ENCODE data around the gene SLC16A3.

SLC16A3 gene

GRCh38 chr17:82247856-82248671 is 19.2 kb downstream of the SLC16A3 start:
- TF ChIP-seq CTCF (IDR thresholded peaks at IDR 0.05; ENCODE audit: low read depth, low read length): no peak
- in situ Hi-C loops (cut with HindIII; ENCODE audit: low sequenced_read_pairs): no loop called here
- DNase-seq (ENCODE audit: low read depth, low spot score): no peak
- H3K4me3 ChIP-seq (ENCODE audit: low read depth, low read length): no peak overlapping the region

- in situ Hi-C loops (cut with HindIII; ENCODE audit: low sequenced_read_pairs): no loop called here
- no peak for TF ChIP-seq CTCF (IDR thresholded peaks at IDR 0.05; ENCODE audit: low read depth, low read length)
- DNase-seq (ENCODE audit: low read depth, low spot score): no peak
- H3K4me3 ChIP-seq (ENCODE audit: low read depth, low read length): no peak overlapping the region
Observed at GRCh38 chr17:82248815-82249674, 20.2 kb downstream of the SLC16A3 start.

- TF ChIP-seq CTCF (IDR thresholded peaks at IDR 0.05; ENCODE audit: low read depth, low read length): no peak
- no peak overlapping the region for H3K4me3 ChIP-seq (ENCODE audit: low read depth, low read length)
- DNase-seq (ENCODE audit: low read depth, low spot score): no peak
- in situ Hi-C loops (cut with HindIII; ENCODE audit: low sequenced_read_pairs): no loop called here
Observed at GRCh38 chr17:82249896-82250581, 21.2 kb downstream of the SLC16A3 start.

GRCh38 chr17:82250868-82251500 is 22.1 kb downstream of the SLC16A3 start:
- no peak overlapping the region for H3K4me3 ChIP-seq (ENCODE audit: low read depth, low read length)
- in situ Hi-C loops (cut with HindIII; ENCODE audit: low sequenced_read_pairs): no loop called here
- no peak for DNase-seq (ENCODE audit: low read depth, low spot score)
- TF ChIP-seq CTCF (IDR thresholded peaks at IDR 0.05; ENCODE audit: low read depth, low read length): no peak

- no peak overlapping the region for H3K4me3 ChIP-seq (ENCODE audit: low read depth, low read length)
- DNase-seq (ENCODE audit: low read depth, low spot score): no peak
- TF ChIP-seq CTCF (IDR thresholded peaks at IDR 0.05; ENCODE audit: low read depth, low read length): no peak
- in situ Hi-C loops (cut with HindIII; ENCODE audit: low sequenced_read_pairs): no loop called here
Observed at GRCh38 chr17:82252511-82253178, 23.8 kb downstream of the SLC16A3 start.

Measured in astrocyte of the spinal cord (primary cell).